Ishikawa (cell line): ENCODE results near the gene SUPT6H.

Experiments
- CEBPB ChIP-seq: IDR thresholded peaks from 2 replicates; pipeline ENCODE4 v1.6.1; 2012
- EP300 ChIP-seq: IDR thresholded peaks from 2 replicates; pipeline ENCODE4 v1.6.1; 2012; ENCODE audit warnings: borderline replicate concordance
- FOXM1 ChIP-seq: IDR thresholded peaks from 2 replicates; pipeline ENCODE4 v1.6.1; 2012; ENCODE audit warnings: low read depth, borderline replicate concordance
- MAX ChIP-seq: IDR thresholded peaks from 2 replicates; pipeline ENCODE4 v1.6.1; 2012
- NFIC ChIP-seq: IDR thresholded peaks from 2 replicates; pipeline ENCODE4 v1.6.1; 2012
- RAD21 ChIP-seq: IDR thresholded peaks from 2 replicates; pipeline ENCODE4 v1.6.1; 2012; ENCODE audit warnings: low read depth
- TAF1 ChIP-seq: IDR thresholded peaks from 2 replicates; pipeline ENCODE4 v1.6.1; 2012; ENCODE audit warnings: low read depth, mild to moderate bottlenecking
- TEAD4 ChIP-seq: IDR thresholded peaks from 2 replicates; pipeline ENCODE4 v1.6.1; 2012
- YY1 ChIP-seq: IDR thresholded peaks from 2 replicates; pipeline ENCODE4 v1.6.1; 2012; ENCODE audit warnings: low read depth
- ZBTB7A ChIP-seq: IDR thresholded peaks from 2 replicates; pipeline ENCODE4 v1.6.1; 2012; ENCODE audit warnings: low read depth
- TF ChIP-seq, protein P1 (sequence below): IDR thresholded peaks from 2 replicates; pipeline ENCODE4 v1.6.1; 2012; ENCODE audit warnings: low read depth, mild to moderate bottlenecking

GRCh38 chr17:28704219-28704858 lies 42.3 kb downstream of the SUPT6H start:
- TF ChIP-seq MAX (no peak), ZBTB7A (no peak), RAD21 (no peak), NFIC (no peak), YY1 (no peak), TEAD4 (no peak), EP300 (no peak), CEBPB (no peak), TAF1 (no peak), FOXM1 (no peak)
- TF ChIP-seq, protein P1, sequence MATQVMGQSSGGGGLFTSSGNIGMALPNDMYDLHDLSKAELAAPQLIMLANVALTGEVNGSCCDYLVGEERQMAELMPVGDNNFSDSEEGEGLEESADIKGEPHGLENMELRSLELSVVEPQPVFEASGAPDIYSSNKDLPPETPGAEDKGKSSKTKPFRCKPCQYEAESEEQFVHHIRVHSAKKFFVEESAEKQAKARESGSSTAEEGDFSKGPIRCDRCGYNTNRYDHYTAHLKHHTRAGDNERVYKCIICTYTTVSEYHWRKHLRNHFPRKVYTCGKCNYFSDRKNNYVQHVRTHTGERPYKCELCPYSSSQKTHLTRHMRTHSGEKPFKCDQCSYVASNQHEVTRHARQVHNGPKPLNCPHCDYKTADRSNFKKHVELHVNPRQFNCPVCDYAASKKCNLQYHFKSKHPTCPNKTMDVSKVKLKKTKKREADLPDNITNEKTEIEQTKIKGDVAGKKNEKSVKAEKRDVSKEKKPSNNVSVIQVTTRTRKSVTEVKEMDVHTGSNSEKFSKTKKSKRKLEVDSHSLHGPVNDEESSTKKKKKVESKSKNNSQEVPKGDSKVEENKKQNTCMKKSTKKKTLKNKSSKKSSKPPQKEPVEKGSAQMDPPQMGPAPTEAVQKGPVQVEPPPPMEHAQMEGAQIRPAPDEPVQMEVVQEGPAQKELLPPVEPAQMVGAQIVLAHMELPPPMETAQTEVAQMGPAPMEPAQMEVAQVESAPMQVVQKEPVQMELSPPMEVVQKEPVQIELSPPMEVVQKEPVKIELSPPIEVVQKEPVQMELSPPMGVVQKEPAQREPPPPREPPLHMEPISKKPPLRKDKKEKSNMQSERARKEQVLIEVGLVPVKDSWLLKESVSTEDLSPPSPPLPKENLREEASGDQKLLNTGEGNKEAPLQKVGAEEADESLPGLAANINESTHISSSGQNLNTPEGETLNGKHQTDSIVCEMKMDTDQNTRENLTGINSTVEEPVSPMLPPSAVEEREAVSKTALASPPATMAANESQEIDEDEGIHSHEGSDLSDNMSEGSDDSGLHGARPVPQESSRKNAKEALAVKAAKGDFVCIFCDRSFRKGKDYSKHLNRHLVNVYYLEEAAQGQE: no peak
